ENCODE data around the gene ZNF436.

DNA sequence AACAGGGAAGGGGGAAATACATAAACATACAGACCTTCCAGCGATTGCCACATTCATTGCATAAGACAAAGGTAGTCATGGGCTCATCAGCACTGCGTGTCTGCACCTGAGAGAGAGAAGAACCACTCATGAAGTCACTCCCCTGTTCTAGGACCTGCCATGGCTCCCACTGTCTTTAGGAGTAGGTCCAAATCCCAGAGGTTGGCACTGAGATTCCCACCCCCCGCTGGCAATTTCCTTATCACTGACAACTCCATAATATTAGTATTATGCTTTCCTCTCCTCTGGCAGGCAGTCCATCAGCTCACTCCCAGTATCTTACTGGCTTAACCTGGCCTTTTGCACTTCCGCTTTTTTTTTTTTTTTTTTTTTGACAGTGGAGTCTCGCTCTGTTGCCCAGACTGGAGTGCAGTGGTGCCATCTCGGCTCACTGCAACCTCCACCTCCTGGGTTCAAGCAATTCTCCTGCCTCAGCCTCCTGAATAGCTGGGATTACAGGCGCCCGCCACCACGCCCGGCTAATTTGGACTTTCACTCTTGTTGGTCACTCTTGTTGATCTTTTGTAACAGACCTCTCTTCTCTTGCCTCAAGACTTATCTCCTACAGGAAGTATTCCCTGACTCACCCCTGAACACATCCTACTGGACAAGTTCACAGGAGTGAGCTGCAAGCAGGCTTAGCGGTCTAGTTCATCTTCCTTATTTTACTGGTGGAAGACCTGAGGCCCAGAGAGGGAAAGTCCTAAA is 14.8 kb upstream of the ZNF436 start:
- no peak for TF ChIP-seq CTCF (IDR thresholded peaks at IDR 0.05)
- TF ChIP-seq EP300 (IDR thresholded peaks at IDR 0.05; ENCODE audit: low read depth): no peak
- TF ChIP-seq POLR2A (IDR thresholded peaks at IDR 0.05): no peak
- TF ChIP-seq POLR2AphosphoS5 (IDR thresholded peaks at IDR 0.05): no peak

All from transverse colon (tissue), 4 donors.